Stimulated activated CD4-positive, alpha-beta T cell treated with anti-CD3 and anti-CD28 coated beads, Interleukin-1b, Interleukin-23, amount 100 ng/mL, for 4 hours (primary cell): Measurements from ENCODE around the gene RUSF1.

ENCODE experiments used
- DNase-seq, 2 donors: peaks; one replicate each; pipeline ENCODE4 v3.0.0-alpha.2; 2020; ENCODE audit warnings: low read depth in 2 of 2

Gene RUSF1

GRCh38 chr16:31471241-31471874, 36.8 kb downstream of the RUSF1 start:
- no peak for DNase-seq

GRCh38 chr16:31470615-31471014, 37.6 kb downstream of the RUSF1 start:
- no peak for DNase-seq

GRCh38 chr16:31467858-31468257, 40.3 kb downstream of the RUSF1 start:
- DNase-seq = no peak

- DNase-seq = no peak
These were observed 40.9 kb downstream of the RUSF1 start for GRCh38 chr16:31467151-31467773.

GRCh38 chr16:31466381-31466841, 41.8 kb downstream of the RUSF1 start:
- no peak for DNase-seq

- DNase-seq = no peak
These were observed 42.3 kb downstream of the RUSF1 start for GRCh38 chr16:31465788-31466370.

- no peak for DNase-seq
These were observed 43.4 kb downstream of the RUSF1 start for GRCh38 chr16:31464781-31465260.

GRCh38 chr16:31464348-31464769, 43.8 kb downstream of the RUSF1 start:
- no peak for DNase-seq

GRCh38 chr16:31461921-31462804, 46.0 kb downstream of the RUSF1 start:
- DNase-seq = no peak

GRCh38 chr16:31461201-31461920, 46.8 kb downstream of the RUSF1 start:
- no peak for DNase-seq

- DNase-seq = no peak
These were observed 47.6 kb downstream of the RUSF1 start for GRCh38 chr16:31460582-31461002.

- DNase-seq = peak; percentile 100
These were observed 48.3 kb downstream of the RUSF1 start for GRCh38 chr16:31459687-31460581.

GRCh38 chr16:31458844-31459686, 49.1 kb downstream of the RUSF1 start, which contains the start of gene ARMC5:
ARMC5 (plus strand) TSS chr16:31459501; CDS start chr16:31459525, 24 bp downstream.
- DNase-seq = peak; percentile 92

GRCh38 chr16:31458073-31458843, 49.9 kb downstream of the RUSF1 start:
- peak; percentile 34 to 38 for DNase-seq

- no peak for DNase-seq
These were observed 51.2 kb downstream of the RUSF1 start for GRCh38 chr16:31456988-31457360.

GRCh38 chr16:31455601-31456314, 52.4 kb downstream of the RUSF1 start:
- no peak for DNase-seq

GRCh38 chr16:31453255-31454204, 54.7 kb downstream of the RUSF1 start:
- DNase-seq = no peak
